Skeletal muscle cell (primary cell): Measurements from ENCODE around the gene BCL11A.
A peak's percentile ranks its signal among the peaks of the same experiment; 100 is the strongest.

Experiments
- DNase-seq: peaks from one replicate; pipeline ENCODE4 v3.0.0-alpha.2; 2010; ENCODE audit warnings: low read depth
- H3K4me3 ChIP-seq: 2 replicates; pipeline ENCODE4 v1.5.1; 2011; ENCODE audit warnings: low read depth, mild to moderate bottlenecking, control low read depth, low read length, moderate library complexity

BCL11A gene

GRCh38 chr2:60496475-60496874, 57.0 kb downstream of the BCL11A start:
- DNase-seq, result no peak
- H3K4me3 ChIP-seq, result no peak overlapping the region

DNA sequence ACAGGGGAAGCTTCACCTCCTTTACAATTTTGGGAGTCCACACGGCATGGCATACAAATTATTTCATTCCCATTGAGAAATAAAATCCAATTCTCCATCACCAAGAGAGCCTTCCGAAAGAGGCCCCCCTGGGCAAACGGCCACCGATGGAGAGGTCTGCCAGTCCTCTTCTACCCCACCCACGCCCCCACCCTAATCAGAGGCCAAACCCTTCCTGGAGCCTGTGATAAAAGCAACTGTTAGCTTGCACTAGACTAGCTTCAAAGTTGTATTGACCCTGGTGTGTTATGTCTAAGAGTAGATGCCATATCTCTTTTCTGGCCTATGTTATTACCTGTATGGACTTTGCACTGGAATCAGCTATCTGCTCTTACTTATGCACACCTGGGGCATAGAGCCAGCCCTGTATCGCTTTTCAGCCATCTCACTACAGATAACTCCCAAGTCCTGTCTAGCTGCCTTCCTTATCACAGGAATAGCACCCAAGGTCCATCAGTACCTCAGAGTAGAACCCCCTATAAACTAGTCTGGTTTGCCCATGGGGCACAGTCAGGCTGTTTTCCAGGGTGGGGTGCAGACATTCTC, 58.3 kb downstream of the BCL11A start:
- H3K4me3 ChIP-seq, result no peak overlapping the region
- no peak for DNase-seq

DNA sequence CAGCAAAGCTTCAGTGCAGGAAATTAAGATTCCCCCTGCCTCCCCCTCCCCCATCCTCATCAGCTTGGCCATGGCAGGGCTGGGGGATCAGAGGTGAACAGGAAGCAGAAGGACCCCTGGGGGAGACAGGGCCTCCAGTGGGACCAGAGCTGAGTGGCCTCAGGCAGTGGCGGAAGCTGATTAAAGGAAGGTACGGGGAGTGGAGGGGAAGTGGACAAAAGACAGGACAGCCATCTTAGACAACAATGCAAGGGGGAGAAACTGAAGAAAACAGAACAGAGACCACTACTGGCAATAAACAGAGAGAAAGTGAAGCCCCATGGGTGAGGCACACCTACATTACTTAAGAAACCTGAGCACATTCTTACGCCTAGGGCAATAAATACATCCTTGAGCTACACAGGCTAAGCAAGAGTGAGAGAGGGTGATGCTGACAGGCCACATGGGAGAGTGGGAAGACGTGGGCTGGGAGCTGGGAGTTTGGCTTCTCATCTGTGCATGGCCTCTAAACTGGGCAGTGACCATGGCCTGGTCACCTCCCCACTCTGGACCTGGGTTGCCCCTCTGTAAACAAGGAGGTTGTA, 59.6 kb downstream of the BCL11A start:
- no peak for DNase-seq
- no peak overlapping the region for H3K4me3 ChIP-seq

DNA sequence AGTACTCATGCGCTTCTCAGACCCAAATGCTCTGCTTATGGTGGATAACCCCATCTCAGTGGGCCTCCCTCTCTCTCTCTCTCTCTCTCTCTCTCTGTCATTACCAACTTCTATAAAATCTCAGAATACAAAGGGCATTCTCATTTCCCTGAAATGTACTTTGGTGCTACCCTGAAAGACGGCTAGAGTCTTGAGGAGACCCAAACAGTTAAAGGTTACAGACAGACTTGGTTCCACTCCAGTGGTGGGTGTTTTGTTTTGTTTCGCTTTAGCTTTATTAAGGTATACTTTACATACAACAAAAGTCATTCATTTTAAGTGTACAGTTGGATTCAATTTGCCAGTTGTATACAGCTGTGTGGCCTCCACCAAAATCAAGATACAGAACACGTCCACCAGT, 60.9 kb downstream of the BCL11A start:
- H3K4me3 ChIP-seq, result no peak overlapping the region
- DNase-seq, result no peak

DNA sequence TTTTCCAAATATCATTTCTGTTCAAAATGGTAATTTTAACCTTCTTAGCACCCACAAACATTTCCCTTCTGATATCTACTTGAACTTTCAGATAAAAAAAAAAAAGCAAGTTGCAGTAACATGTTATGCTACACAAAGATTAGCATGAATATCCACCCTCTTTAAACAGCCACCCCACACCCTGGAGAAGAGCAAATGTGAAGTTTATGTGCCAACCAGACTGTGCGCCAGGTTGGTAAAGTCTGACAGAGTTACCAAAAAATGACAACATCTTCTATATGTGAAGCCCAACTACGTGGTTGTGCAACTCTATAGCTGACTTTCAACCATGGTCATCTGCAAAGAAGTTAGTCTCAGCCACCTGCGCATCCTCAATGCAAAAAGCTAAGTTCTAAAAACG, 62.6 kb downstream of the BCL11A start:
- no peak for DNase-seq
- H3K4me3 ChIP-seq, result no peak overlapping the region

DNA sequence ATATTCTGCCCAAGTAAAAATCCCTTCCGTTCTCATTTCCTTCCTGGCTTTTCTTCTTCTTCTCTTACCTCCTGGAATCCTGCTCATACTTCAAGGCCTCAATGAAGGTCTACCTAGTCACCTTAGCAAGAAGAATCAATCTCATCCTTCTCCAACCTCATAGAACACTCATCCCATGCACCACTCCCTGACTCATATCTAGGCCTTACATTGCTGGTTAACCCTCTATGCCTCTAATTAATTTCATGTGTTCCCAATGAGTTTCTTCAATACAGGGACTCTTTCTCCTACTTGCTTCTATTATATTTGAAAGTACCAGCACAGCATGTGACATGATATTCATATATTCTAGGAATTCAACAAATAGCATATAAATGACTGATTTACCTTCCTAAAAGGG, 63.0 kb downstream of the BCL11A start:
- no peak for DNase-seq

GRCh38 chr2:60489289-60489688, 64.2 kb downstream of the BCL11A start:
- no peak for DNase-seq
- no peak overlapping the region for H3K4me3 ChIP-seq

More for the DNA sequence above, 63.0 kb downstream of the BCL11A start:
- no peak overlapping the region for H3K4me3 ChIP-seq

DNA sequence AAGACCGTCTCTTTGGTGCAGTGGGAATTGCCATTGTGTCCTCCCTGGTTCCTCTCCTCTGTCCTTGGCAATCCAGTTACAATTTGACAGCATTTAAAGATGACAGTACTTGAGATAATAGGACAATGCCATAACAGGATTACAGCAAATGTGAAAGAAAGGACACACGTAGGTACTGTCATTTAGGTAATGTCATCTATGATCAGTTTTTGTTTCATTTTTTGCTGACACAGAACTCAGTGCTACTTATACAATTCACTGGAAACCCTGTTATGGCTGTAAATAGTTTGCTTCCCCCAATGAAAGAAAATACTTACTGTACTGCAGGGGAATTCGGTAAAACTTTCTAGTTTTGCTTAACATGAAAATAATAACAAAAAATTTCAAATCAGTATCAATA, 65.2 kb downstream of the BCL11A start:
- H3K4me3 ChIP-seq, result no peak overlapping the region
- DNase-seq, result no peak

DNA sequence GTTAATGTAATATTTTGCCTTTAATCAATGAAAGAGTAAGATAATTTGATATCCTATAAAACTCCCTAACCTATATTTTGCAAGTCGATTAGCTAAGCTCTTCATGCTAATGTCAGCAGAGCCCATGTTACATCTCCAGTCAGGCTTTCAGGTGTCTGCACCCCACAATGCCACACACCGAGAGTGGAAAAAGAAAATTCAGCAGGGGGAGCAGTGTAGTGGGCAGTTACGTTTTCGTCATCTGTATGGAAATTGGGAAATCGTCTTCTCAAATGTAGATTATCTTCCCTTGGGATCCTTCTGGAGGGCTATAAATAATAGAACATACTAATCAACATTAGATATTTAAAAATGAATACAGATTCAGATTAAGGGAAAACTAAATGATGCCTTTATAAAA, 66.3 kb downstream of the BCL11A start:
- DNase-seq, result no peak
- H3K4me3 ChIP-seq, result no peak overlapping the region

GRCh38 chr2:60486551-60486950, 66.9 kb downstream of the BCL11A start:
- H3K4me3 ChIP-seq, result no peak overlapping the region
- no peak for DNase-seq

DNA sequence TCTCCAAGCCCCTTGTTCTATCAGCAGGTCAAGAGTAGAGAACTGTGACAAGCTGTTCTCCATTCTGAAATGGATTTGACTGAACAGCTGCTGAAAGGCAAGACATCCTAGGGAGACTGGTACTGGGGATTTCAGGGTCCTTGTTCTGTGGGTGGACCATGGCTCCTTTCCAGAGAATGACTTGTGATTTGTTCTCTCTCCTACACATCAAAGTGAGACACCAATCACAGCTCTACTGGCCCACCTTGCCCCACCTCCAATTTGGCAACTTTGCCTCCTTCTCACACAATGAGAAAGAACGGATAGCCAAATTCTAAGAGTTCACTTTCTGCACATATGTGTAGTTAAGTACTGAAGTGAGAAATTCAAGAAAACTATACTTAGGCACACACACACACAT, 67.4 kb downstream of the BCL11A start:
- H3K4me3 ChIP-seq, result no peak overlapping the region
- DNase-seq, result no peak

GRCh38 chr2:60485550-60485949, 67.9 kb downstream of the BCL11A start:
- no peak overlapping the region for H3K4me3 ChIP-seq
- no peak for DNase-seq

GRCh38 chr2:60485055-60485454, 68.4 kb downstream of the BCL11A start:
- H3K4me3 ChIP-seq, result no peak overlapping the region
- no peak for DNase-seq

DNA sequence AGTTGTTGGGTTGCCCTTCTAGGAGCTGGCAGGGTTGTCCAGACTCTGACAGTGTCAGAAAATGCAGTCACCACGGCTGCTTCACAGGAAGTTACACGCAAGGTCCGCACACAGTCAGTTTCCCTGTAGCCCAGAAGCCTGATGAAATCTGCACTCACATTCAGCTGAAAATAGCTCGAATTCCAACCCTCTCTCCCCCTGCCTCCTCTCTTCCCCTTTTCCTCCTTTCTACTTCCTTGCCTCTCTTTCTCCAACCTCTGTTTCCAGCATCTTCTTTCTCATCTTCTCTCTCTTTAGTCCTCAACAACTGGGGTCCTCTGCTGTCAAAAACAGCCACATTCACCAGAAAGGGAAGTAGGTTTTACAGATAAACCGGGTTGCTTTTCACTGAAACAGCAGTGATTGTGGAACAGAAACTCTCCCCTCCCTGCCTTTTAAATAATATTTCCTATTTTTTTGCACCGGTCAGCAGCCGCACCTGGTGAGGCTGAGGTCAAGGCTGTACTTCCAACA, 69.3 kb downstream of the BCL11A start:
- H3K4me3 ChIP-seq, result no peak overlapping the region
- DNase-seq, result peak; percentile 48

- DNase-seq, result peak; percentile 54
- H3K4me3 ChIP-seq, result no peak overlapping the region
These were observed 70.1 kb downstream of the BCL11A start for GRCh38 chr2:60483401-60483800.

DNA sequence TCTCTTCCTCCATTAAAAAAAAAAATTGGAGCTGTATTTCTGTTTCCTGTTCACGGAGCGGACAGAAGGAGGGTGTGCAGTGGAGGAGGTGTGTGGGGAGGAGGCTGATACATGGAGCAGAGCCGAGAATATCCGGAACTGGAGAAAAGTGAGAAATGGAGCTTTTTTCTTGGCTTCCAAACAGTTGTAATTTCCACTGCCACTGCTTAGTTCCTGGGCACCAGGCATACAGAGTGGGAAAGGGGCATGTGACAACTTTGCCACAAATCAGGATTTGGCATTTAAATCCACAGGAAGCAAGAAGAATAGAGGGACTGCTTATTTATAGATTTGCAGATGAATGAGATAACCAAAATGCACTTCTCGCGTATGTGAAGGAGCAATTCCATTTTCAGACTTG, 71.2 kb downstream of the BCL11A start:
- no peak for DNase-seq
- H3K4me3 ChIP-seq, result no peak overlapping the region

DNA sequence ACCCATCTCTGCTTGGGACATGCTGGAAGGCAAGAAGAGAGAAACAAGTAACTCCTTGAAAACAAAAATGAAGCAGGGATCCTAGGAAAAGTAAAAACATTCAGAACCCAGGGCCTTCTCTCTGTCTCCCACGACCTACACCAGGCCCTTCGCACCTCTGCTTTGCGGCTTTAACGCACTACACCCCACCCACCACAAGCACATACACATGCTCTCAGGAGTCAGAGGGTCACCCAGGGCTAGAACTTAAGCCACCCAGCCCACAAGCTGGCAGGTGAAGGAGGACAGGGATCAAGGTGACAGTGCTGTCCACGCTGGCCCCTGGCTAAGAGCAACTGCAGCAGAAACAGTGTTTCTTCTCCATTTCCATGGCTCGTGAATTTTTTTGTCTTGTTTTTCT, 72.2 kb downstream of the BCL11A start:
- DNase-seq, result no peak
- H3K4me3 ChIP-seq, result no peak overlapping the region

- no peak overlapping the region for H3K4me3 ChIP-seq
- no peak for DNase-seq
These were observed 73.2 kb downstream of the BCL11A start for GRCh38 chr2:60480089-60480773.

GRCh38 chr2:60479226-60480088, 74.0 kb downstream of the BCL11A start:
- DNase-seq, result no peak
- no peak overlapping the region for H3K4me3 ChIP-seq

DNA sequence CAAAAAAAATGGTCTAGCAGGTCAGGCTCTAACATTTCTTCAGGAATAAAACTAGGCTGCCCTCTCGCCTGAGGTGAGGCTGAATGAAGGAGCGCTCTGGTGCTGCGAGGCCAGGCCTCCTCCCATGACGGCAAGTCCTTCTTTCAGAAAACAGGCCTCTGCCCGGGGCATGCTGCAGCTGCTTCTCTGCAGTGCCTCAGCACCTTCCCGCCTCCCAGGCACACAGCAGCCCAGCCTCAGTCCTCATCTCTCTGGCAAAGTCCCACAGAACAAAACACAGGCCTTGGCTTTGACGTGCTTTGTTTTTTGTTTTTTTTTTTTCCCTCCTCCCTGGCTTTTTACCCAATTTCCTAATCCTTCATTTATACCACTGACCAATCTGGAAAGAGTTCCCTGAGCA, 74.8 kb downstream of the BCL11A start:
- no peak for DNase-seq

More for the DNA sequence above, 74.8 kb downstream of the BCL11A start:
- H3K4me3 ChIP-seq, result no peak overlapping the region
